Activated T-helper 9 cell treated with anti-CD3 and anti-CD28 coated beads, Interleukin-2, amount 50 U/mL, for 16 hours (primary cell): ENCODE measurements around the gene HMOX1.
"Not testable (repeated sequence)": the region's sequence is repeated elsewhere in the genome, so short reads cannot be mapped to it uniquely, and the experiment has no call there.

Source experiments
- DNase-seq: peaks from one replicate; pipeline ENCODE4 v3.0.0-alpha.2; 2020; ENCODE audit warnings: low read depth

HMOX1 gene

DNA sequence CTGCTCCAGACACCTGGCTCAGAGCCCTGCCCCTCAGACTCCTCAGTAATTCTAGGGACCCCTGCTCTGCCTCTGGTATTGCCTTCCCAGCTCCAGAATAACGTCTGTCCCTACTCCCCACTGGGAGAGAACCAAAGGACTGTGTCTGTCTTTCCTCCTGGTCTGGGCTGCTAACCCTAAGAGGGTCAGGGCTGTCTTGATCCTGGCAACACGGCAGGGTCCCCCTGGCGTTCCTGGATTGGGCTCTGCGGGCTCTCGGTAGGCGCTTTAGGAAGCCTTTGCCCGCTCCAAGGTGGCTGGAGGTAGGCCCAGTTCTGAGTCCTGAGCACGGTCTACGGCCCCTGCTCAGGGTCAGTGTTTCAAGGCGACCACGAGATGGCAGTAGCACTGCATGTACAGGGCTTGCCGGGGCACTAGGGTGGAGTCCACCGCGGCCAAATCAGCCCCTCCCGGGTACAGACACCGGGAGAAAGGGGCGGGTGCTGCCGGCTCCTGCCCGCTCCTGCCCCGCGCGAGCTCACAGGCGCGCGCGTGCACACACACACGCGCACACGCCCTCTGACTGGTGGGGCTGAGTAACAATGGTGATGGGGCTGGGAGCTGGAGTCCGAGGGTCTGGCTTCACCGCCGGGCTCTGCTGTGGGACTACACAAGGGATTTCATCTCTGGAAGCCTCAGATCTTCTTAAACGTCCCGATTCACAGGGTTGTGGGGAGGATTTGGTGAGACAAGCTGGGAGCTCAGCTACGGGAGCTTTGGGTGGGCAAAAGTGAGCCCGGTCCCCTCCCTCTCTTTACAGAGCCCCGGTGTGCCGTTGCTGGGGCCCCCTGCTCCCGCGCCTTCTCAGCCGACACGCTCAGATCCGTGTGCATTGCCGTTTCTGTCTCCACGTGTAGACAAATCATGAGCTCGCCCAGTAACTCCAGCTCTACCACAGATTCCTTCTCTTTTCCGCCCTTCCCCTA lies 30.1 kb upstream of the HMOX1 start:
- peak; percentile 75 for DNase-seq

DNA sequence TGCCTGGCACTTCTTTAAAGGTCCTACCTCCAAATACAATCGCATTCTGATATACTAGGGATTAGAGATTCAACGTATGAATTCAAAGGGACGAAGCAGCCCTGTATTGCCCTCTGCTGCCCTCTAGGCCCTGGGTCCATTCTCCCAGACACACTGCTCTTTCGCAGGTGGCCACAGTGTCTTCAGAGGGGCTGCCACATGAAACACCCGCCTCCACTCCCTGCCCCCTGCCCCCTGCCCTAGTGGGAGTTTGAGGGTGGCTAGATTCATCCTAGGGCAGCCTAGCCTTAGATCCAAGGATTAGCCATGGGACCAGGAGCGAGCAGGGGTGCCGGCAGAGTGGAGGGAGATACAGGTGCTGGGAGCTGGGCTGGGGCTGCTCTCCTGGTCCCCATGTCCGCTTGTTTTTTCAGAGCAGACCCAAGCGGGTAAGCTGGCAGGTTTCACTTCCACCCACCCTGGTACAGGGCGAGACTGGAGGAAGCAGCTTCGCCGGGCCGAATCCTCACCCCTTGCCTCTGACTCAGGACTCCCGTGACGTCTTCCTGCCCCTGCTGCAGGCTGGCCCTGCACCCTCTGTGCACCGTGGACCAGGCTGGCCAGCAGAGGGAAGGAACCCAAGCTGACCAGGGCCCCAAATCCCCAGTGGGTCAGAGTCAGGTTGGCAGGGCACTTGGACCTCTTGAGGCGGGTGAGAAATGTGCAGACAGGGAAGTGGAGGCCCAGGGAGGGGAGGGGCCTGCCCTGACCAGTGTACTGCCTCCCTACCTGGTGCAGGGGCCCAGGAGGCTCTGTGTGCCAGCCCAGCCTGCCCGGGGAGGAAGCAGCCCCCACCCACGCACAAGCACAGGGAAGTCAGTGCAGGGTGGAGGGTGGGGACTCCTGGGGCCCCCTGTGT lies 28.4 kb upstream of the HMOX1 start:
- DNase-seq: no peak

DNA sequence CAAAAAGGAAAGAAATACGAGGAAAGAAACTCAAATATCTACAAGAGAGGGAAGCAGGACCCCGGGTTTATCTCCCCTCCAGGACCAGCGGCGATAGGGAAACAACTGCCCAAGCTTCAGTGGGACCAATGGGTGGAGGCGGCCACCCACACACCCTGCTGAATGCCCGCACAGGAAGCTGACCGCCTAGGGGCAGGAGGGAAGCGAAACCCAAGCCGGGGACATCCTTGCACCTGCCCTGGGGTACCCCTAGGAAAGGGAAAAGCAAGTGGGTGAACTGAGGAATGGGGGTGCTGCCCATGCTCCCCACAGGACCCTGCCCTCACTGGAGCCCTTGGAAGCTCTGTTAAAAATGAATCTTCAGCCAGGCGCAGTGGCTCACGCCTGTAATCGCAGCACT lies 27.6 kb upstream of the HMOX1 start:
- no peak for DNase-seq

DNA sequence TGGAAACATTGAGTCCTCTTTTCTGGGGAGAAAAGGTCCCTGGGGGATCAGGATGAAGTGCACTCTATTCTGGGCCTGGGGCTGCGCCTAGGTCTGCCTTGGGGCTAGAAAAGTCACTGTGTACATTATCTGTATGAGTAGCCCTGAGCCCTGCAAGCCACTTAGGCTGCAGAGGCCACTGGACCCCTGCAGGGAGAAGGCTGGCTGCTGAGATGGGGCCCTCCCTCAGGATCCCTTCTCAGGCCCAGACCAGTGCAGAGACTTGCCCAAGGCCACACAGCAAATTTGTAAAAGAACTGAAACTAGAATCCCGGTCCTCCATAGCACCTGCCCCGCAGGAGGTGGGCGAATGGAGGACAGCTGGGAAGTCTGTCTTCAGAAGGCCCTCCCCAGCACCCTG lies 26.8 kb upstream of the HMOX1 start:
- no peak for DNase-seq

DNA sequence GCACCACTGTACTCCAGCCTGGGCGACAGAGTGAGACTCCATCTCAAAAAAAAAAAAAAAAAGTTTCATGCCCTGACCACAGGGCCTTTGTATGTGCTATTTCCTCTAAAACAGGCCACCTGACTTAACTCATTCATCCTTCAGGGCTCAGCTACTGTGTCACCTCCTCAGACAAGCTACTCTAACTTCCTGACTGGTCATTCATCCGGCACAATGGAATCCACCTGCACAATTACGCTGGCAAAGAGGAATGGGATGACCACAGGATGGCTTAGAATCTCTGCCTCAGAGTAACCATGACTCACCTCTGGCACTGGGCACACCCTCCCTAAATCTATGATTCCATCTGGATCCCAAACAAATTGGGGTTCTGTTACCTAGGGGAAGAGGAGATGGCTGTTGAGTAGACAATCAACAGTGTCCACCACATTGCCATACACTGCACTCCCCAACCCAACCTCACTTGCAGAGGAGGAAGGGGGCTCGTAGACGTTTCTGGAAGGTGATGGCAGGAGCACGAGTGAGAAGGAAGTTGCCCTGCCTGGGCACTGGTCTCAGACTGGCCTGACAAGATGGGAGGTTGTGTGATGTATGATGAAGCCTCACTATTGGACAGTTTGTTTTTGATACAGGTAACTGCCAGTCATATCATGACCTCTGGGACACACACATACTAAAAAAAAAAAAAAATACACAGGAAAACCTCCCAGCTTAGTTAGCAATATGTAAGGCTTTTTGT lies 22.8 kb upstream of the HMOX1 start:
- no peak for DNase-seq

DNA sequence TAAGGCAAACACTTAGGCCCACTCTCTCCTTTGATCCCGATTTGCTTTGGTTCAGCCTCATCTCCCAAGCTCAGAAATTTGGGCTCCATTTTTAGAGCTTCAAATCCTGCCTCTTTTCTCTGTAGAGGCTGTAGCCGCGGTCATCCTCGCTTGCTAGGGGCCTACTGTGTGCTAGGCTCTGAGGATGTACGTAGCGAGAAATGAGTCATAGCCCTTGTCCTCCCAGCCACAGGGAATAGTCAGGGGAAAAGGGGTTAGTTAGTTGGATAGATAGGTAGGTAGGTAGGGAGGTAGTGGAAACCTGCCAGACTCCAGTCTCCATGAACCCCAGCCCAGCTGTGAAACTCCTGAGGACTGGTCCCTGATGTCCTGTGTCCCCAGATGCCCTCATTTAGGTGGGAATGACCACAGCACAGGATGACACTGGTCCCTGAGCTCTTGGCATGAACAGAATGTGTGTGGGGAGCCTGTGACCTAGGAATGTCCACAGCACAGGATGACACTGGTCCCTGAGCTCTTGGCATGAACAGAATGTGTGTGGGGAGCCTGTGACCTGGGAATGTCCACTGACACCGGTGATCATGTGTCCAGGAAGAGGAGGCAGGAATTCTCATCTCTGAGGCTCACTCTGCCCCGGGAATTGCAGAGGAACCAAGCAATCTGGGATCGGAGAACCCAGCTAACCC lies 21.4 kb upstream of the HMOX1 start:
- no peak for DNase-seq

DNA sequence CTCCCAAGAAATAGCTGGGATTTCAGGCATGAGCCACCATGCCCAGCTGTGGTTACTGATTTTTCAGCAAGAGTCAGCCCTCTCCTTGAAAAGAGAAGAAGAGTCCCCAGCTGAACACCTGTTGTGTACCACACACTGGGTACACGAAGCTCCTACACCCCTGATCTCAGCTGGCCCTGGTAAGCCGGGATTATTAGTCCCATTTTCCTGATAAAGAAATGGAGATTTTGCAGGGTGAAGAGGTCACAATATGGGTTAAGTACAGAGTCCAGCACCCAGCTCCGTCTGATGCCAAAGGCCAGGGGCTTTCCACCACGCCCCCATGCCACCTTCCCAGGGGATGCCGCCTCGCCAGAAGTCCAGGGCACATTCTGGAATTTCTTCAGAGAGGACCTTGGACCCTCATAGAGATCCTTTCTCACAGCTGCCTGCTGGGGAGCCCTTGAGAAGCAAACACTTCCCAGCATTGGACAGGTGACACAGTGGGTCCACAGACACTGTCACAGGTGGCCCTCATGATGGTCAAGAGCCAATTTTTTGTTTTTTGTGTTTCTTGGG lies 19.8 kb upstream of the HMOX1 start:
- no peak for DNase-seq

DNA sequence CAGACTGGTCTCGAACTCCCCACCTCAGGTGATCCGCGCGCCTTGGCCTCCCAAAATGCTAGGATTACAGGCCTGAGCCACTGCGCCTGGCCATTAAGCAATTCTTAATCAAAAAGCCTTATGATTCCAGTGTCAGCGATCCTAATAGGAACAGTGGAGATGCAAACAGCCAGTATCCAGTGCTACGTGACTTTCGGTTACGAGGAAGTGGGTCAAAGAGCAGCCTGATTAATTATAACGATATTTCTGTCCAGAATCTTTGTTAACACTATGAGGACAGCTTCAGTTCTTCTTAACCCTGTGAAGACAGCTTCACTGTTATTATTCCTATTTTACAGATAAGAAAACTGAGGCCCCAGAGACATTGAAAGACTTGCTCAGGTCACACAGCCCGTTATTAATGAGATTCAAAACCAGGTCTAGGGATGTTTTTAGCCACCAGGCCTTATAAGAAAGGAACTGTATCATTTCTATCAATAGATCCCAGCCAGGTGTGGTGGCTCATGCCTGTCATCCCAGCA lies 17.3 kb upstream of the HMOX1 start:
- DNase-seq: no peak

DNA sequence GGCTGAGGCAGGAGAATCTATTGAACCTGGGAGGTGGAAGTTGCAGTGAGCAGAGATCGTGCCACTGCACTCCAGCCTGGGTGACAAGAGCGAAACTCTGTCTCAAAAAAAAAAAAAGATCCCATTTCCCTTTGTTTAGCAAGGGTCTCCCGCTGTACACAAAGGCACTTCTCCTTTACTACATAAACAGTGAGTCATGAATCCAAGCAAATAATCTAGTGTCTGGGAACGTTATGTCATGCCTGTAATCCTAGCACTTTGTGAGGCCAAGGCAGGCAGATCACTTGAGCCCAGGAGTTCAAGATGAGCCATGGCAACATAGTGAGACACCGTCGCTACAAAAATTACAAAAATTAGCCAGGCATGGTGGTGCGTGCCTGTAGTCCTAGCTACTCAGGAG lies 16.7 kb upstream of the HMOX1 start:
- DNase-seq: not testable (repeated sequence)

DNA sequence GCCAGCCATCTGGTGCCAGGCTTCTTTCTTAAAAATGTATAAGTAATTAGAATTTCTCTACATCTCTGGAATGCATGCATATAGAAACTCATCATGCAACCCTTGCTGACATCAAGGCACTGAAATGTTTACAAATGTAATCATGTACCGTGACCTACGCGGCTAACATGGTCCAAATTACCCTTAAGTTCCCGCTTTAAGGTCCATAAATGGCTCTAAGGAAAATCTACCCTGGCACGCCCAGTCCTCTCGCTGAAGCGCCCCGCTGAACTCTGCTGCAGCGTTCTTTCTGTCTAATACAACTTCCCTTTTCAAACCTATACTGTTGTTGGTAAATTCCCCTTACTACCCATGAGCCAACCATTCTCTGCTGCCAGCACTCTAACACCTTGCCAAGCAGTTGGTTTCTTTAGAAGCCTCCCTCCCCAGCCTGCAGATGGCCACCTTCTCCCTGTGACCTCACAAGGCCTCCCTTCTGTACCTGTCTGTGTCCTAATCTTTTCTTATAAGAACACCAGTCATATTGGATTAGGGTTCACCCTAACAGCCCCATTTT lies 13.5 kb upstream of the HMOX1 start:
- DNase-seq: no peak

DNA sequence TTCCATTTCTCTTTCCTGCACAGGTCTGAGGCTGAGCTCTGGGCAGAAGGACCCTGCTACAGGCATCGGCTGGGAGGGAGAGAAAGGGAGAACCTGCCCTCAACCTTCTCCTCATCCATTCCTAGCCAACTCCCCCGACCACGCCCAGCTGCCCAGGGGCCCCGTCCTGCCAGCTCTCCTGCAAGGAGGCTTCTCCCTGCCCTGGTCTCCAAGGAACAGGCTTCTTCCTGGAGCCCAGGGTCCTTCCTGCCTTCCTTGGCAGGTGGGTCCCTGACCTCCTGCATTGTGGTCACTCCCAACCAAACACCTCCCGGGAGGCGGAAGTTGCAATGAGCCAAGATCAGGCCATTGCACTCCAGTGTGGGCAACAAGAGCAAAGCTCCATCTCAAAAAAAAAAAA lies 12.5 kb upstream of the HMOX1 start:
- DNase-seq: no peak

DNA sequence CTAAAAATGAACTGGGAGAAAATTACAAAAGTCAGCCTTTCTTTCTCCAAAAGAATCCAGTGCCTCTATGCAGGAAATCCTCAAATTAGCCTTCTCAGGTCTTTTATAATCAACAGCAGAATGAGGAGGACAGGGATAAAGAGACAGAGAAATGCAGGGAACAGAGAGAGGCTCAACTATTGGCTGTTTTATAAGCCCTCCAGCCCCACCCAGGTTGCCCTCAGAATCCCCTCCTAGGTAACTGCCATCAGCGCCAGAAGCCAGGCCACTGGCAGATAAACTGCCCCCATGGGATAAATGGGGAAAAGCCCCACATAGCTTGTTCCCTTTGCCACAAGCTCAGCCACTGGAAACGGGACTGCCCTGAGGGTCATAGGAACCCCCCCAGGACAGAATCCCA lies 10.9 kb upstream of the HMOX1 start:
- no peak for DNase-seq

DNA sequence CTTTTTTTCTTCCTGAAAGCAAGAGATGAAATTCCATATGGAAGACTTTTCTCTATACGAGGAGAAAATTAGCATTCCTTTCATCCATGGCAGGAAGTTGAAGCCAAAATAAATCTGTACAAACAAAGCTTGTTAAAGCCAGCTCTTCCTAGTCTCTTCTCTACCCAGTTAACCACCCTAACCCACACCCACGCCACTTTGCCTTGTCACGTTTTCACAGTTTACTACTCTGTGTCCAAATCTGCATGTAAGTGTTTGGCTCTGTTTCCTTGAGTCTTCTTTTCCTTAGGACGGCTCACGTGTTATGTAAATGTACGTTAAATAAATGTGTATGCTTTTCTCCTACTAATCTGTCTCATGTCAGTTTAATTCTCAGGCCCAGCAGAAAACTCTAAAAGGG lies 7.1 kb upstream of the HMOX1 start:
- DNase-seq: no peak

DNA sequence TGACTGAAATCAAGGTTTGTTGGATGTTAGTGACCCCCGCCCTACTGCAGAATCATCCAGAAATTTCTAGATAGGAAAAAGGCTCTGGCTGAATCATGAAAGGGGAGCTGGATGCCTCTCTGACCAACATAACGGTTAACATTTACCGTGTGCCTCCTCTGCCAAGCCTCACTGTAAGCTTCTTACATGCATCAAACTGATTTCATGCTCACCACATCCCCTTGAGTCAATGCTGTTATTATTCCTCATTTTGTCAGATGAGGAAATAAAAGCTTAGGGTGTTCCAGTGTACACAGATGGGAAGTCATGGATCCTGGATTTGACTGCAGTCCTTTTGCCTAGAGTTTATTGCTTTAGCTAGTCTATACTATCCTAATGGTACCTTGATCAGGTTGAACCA lies 5.9 kb upstream of the HMOX1 start:
- DNase-seq: no peak

DNA sequence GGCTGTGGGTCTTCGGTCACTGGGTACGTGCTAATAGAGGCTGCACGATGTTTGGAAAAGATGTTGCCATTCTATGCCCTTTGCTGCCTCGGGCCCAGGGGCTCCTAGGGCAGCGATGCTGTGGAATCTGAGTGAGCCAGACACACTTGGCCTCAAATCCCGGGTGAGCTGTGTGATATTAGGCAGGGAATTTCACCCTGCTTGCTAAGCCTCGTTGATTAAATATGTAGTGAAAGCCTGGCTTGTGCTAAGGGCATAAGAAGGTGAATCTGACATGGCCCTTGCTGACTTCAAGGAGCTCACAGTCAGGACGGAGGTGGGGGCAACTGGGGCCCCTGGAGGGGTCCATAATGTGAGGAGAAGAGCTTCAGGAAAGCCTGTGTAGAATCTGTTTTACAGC lies 5.4 kb upstream of the HMOX1 start:
- no peak for DNase-seq

DNA sequence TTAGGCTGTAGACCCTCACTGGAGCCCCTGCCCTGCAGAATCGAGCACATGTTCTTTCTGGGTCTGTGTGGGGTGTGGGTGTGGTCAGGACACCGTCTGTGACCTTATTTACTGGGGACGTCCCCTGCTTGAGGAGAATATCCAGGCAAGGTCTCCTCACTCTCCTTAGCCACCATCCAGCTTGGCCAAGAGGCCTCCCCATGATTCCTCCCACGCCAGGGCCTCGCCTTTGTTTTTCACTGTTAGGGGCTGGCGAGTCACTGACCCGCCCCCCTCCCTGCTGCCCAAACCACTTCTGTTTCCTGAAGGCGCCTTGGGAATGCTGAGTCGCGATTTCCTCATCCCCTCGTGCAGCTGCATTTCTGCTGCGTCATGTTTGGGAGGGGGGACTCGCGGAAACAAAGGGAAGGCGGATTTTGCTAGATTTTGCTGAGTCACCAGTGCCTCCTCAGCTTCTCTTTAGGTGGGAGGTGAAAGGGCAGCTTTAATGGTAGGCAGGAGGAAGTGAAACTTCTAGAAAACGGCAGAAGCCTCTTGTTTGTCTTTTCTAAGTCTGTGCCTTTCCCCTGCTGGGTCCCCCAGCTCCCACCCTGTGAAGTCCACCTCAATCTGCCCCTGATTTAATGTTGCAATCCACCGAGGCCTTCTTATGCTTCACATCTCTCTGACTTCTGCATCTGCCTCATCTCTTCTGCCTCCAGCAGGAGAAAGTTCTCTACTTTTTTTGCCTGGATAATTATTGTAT lies 4.0 kb upstream of the HMOX1 start:
- no peak for DNase-seq

DNA sequence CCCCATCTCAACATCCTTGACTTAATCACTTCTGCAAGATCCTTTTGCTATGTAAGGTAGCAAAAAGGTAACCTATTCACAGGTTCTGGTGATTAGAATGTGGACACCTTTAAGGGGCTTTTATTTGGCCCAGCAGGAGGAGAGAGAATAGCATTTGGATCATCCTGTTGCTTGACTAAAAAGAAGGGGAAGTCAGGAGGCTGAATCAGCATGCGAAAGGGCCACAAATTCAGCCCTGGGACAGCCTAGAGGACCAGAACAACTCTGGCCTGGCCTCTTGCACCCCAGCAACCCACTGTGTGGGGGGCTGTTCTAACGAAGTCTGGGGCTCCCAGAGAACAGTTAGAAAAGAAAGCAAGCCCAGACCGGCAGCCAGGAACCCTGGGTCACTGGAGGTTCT lies 3.2 kb upstream of the HMOX1 start:
- DNase-seq: no peak

DNA sequence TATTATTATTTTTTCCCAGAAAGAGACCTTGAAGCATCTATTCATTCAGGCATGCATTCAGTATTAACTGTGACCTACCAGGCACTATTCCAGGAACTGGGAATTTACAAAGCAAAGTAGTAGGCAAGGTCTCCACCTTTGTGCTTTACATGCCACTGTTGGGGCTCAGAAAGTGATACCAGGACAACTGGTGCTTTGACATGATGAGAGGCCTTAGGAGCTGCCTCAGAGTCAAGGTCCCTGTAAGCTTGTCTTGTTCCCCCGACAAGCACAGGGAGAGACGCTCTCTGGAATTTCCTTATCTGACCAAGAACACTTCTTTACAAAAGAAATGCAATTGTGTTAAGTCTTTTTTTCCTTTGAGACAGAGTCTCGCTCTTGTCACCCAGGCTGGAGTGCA lies 2.3 kb upstream of the HMOX1 start:
- DNase-seq: no peak

DNA sequence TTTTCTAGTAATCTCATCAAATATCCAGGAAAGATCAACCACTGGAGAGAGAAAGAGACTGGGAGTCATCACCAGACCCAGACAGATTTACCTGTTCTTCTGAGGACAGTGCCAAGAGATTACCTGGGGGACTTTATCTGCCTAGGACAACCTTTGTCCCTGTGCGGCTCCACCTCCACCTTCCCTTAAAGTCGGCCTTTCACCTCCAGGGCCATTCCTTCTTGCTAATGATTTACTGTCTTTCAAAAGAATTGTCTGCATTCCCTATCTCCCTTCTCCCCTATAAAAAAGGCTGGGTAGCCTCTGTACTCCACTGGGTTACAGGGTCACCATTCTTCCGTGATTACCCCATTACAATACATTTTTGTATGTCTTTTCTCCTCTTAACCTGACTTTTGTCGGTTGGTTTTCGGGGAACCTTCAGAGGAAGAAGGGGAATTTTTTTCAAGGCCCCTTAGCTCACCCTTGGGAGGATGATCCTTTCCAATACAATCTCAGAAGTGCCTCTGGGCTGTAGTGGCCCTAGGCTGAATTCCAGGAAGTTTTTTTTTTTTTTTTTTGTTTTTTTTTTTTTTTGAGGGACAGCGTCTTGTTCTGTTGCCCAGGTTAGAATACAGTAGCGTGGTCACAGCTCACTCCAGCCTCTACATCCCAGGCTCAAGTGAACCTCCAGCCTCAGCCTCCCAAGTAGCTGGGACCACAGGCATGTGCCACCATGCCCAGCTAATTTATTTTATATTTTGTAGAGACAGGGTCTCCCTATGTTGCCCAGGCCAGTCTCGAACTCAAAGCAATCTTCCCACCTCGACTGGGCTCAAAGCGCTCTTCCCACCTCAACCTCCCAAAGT lies 1.5 kb upstream of the HMOX1 start:
- DNase-seq: no peak
